ENCODE measurements around the gene MCTP2.
"Not testable (repeated sequence)": the region's sequence is repeated elsewhere in the genome, so short reads cannot be mapped to it uniquely, and the experiment has no call there.

Gene MCTP2

DNA sequence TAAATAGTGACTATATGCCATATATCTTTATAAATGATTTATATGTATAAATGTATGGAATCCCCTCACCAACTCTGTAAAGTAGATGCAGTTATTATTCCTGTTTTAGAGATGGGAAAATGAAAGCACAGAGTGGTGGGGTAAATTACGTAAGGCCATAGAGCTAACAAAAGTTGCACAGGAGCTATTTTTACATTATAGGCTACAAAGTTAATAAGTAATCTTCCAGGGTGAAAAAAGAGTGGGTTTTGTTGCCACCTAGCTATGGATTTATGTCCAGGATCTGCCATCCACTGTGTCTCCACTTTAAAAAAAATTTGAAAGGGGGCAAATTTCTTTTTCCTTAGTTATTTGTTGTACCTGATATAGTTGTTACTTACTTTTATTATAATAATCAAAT lies 235.7 kb downstream of the MCTP2 start:
- no peak for DNase-seq

DNA sequence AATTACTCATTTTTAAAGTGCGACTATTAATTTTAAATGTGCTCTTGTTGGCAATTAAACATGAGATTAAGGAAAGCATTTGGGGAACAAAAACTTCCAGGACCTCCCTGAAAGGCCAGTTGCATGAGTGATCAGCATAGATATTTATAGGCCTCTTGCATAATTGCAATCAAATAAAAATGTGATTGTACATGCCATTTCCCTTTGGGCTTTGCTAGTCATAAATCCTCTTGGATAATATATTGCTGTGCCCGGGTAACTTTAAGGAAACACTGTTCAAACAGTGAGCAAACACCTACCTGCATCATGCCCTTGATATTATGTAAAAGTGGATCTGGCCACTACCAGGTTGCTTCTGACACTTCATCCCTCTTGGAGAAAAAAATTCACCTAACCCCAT lies 239.1 kb downstream of the MCTP2 start:
- DNase-seq, result peak; percentile 45

DNA sequence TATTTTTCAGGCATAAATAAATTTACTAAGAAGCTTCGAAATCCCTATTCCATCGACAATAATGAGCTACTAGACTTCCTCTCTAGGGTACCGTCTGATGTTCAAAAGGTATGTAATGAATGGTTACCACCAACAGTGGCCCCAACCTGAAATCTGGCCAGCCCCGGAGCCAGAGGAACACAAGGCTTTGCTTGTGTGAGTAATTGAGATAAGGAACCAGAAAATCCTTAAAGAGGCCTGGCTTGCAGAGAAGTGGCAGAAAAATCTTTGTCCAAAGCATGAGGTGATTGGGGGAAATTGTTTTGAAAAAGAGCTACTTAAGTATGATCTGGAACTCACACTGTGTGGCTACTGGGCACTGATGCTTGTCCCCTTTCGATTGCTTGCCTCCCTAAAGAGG lies 245.3 kb downstream of the MCTP2 start:
- DNase-seq, result no peak

DNA sequence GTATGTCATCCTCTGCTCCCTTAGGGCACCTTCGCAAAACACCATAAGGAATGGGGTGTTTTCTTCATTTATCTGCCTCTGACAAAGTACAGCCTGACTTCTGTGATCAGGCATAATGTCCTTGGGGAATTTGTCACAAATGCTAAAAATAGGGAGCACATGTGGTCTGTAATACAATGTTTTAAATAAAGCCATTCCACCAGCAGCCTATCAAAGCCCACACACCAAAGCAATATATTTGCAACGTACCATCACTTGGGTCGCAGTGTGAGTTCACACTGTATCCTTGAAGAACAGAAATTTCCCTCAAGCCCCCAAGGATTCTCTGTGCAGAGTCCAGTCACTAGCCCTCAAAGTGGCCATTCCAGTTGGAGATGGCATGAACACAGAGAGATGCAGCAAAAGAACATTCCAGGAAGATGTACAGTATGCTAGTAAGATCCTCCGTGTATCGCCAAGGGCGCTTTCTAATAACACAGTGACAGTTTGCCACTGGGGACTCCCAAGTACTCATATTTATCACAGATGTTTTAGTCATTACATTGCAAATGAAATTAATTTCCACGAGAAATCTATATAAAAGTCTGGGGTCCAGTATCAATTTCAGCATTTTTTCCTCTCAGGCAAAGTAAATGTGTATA lies 246.7 kb downstream of the MCTP2 start:
- DNase-seq, result peak; percentile 52

DNA sequence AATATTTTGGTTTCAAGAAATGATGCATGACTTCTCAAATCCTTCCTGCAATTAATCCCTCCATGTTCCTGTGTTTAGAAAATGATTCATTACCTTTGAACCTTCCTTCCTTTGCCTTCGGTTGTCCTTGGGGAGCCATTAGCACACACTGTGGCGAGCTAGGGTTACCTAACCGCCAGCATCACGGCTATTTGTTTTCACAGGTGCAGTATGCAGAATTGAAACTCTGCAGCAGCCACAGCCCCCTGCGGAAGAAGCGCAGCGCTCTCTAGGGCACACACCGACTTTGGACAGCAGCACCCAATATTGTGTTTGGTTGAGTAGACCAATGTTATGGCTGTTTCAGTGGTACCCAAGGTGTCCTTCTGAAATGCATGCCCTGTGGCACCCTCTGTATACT lies 247.4 kb downstream of the MCTP2 start:
- DNase-seq, result peak; percentile 96

DNA sequence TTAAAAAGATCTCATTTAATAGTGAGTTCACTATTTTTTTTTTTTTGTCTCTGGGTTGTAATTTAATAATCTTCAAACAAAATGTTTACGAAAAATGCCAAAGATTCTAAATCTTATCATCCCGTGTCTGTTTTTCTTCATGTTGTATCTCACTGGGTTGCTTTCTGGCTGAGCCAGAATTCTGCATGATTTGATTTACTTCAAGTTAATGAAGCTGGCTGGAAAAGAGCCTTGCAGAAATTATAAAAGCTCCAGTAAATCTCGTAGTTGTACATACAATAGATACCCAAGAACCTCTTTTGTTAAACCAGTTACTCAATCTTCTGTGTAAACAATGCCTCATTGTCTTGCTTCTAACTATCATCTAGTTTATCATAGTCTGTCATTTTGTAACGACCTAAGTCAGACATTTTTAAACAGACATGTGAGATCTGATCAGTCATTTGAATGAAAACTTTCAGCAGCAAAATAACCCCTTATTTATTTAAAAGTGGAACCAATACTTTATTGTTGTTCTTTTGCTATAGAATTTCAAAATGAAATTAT lies 249.0 kb downstream of the MCTP2 start:
- DNase-seq, result peak; percentile 79

DNA sequence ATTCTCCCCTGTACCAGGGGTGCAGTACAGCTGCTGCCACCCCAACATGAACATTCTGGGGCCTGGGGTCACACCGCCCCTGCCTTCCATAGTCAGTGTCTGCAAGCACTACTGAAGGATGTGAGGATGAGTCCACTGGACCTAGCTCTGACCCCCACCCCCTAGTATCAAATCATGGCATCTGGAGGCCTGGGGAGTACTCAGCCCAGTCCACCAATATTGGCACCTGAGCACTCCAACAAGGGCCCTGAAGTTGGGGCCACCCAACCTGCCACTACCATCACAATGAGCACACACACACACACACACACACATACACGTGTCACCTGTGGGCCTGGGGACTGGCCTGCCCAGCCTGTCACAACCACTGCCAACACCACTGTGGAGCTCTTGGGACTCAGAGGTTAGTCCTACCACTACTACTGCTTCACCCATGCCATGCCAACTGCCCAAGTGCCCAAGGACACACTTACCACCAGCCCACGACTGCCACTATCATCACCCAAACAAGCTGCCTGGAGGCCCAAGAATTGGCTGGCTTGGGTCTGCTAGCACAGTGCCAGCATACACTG lies 253.9 kb downstream of the MCTP2 start:
- DNase-seq, result no peak

DNA sequence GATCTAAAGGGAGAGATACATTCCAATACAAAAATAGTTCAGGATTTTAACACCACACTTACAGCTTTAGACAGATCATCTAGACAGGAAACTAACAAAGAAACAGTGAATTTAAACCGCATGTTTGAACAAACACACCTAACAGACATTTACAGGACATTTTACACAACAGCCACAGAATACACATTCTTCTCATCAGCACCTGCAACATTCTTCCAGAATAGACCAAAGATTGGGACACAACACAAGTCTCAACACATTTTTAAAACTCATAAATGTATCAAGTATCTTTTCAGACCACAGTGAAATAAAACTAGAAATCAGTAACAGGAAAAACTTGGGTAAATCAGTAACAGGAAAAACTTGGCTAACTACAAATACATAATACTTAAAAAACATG lies 256.3 kb downstream of the MCTP2 start:
- DNase-seq, result no peak

DNA sequence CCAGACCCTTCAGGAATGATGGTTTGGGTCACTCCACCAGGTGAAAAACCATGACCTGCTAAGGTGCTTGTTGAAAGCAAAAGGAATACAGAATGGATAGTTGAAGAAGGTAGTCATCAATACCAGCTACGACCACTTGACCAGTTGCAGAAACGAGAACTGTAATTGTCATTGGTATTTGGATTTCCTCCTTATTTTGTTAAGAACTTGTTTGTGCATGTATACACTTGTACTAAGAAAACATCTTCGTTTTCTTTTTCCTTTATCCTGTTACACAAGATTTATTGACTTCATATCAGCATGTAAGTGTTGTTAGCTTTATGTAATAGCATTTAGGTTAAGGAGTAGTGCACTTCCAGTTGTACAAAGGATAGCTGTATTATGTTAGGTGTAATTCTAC lies 261.8 kb downstream of the MCTP2 start:
- no peak for DNase-seq

DNA sequence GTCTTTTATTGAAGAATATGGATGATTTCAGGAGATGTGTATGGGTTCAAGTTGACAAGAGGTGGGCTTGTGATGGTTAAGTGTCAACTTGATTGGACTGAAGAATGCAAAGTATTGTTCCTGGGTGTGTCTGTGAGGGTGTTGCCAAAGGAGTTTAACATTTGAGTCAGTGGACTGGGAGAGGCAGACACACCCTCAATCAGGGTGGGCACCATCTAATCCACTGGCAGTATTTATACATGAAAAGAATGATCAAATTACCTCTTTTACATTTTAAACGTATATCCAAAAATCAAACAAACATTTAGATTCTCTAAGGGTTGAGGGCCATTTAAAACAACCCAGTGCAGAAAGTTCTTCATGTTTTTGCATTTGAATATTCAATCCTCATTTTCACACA lies 262.2 kb downstream of the MCTP2 start:
- DNase-seq, result not testable (repeated sequence)

DNA sequence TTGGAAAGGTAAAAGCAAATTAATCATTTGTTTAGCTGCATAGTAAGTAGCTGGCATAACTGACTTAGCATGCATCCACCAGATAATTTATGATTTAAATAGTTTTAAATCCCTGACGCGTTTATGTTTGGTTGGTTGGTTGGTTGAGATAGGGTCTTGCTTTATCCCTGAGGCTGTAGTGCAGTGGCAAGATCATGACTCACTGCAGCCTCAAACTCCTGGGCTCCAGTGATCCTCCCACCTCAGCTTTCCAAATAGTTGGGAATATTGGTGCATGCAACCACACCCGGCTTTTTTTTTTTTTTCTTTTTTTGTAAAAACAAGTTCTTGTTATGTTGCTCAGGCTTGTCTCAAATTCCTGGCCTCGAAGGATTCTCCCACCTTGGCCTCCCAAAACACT lies 263.4 kb downstream of the MCTP2 start:
- no peak for DNase-seq

DNA sequence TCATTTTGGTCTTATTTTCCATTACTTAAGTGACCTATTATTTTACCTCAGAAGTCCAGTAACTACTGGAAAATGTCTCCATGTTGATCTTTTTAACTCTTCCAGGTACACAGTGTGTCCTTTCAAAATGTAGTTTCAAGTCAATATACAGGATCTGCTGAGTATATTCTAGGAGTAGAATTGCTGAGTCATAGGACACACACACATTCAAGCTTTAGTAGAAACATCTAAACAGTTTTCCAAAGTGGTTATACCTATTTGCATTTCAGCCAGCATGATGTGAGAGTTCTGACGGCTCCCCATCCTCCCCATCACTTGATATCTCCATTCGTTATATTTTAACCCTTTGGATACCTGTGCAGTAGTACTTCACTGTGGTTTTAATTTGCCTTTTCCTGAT lies 271.9 kb downstream of the MCTP2 start:
- DNase-seq, result no peak

DNA sequence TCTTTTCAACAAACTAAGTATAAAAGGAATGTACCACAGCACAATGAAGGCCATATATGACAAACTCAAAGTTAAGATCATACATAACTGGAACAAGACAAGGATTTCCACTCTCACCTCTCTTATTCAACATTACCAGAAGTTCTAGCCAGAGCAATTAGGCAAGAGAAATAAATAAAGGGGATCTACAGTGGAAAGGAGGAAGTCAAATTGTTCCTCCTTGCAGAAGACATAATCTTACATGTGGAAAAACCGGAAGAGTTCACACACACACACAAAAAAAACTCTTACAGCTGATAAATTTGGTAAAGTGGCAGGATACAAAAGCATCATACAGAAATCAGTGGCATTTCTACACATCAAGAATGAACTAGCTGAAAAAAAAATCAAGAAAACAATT lies 277.9 kb downstream of the MCTP2 start:
- no peak for DNase-seq

DNA sequence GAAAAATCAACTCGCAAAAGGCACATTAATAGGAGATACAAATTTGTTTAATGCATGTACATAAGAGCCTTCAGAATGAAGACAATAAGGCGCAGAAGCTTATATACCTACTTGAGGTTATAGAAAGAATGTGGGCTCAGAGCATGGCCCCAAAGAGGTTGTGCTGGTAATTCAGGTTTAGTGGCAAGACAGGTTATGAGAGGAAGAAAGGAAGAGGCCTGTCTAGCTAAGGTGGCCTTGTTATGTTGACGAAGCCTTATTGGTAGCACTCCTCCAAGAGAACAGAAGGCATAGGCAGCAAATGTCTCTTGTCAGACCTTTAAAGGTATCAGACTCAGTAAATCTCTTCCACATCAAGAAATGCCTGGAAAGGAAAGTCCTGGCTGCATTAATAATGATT lies 290.8 kb downstream of the MCTP2 start:
- DNase-seq, result no peak

DNA sequence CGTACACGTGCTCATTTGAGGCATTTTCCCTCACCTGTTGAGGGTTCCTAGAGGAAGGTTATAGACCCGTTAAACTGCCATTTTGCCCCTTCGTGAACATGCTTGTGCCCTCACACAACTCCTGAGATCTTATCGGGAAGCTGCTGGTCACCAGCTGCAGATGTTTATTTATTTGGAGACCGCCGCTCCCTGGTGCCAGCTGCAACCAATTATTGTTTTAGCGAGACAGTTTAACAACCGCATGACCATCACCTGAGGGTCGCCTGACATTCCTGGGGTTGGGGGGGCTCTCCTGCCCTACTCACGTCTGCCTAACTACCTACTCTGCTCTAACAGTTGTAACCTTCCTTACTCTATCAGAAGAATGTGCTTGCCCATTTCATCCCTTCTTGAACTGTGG lies 292.5 kb downstream of the MCTP2 start:
- peak; percentile 7 for DNase-seq

DNA sequence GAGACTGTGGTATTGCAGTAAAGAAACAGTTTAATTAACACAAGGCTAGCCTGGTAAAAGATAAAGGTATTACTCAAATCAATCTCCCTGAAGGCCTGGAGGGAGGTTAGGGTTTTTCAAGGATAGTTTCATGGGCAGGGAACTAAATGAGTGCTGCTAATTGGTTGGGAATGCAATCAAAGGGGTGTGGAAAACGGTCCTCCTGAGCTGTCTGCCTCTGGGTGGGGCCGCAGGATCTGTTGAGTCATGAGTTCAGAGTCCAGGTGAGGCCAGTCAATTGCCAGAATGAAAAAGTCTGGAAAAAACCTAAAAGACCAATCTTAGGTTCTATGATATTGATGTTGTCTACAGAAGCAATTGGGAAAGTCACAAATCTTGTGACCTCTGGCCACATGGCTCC lies 293.2 kb downstream of the MCTP2 start:
- no peak for DNase-seq

DNA sequence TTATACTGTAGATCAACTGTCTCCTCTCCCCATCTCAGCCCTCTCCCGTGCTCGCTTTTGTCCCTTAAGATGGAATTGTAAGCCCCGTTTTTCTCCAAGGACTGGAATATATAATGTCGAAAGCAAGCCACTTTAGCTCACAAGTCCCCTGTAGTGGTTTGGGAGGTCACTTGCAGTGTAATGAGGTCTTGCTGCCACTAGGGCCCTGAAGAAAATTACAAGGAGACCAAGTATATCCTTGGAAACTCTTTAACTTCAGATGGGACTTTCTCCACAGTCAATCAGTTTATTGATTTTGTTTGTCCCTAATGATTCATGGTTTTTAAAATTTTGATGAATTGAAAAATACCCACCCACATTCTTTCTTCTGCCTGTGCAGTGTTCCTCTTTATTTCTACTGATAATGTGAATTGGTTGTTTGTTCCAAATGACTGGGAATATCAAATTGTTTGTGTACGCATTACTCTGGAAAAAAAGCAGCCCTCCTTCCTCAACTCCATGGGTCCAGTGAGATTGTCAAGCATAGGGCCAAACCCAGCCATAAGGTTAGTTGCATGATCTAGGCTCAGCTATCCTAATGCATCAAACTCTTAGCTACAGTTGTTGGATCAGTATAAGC lies 294.8 kb downstream of the MCTP2 start:
- no peak for DNase-seq

DNA sequence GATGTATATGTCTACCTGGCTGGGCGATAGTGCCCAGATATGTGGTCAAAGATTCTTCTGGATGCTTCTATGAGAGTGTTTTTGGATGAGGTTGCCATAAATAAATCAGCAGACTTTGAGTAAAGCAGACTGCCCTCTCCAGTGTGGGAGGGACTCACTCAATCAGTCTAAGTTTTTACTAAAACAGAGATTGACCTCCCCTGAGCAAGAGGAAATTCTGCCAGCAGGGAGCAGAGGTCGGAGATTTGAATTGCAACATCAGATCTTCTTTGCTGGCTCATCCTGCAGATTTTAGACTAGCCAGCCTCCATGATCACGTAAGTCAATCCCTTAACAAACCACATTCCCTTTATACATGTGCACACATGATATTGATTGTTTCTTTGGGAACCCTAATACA lies 300.9 kb downstream of the MCTP2 start:
- DNase-seq, result no peak

All from NCI-H69 (cell line).